HepG2 (cell line): Measurements from ENCODE around the gene TCOF1. TPM values are rescaled to one million over a fixed set of nuclear protein-coding genes. Genes with fewer than 3 reads are reported as not detected.

Experiments used
- ATAC-seq: fragments of 200-7000 bp; cut with Tn5 transposase; 3 replicates; pipeline ENCODE4 v1.9.1; 2020; ENCODE audit warnings: mild to moderate bottlenecking, moderate library complexity
- Bru-seq: library from RNA; stranded (reverse); fragments of 400-500 nt; gene quantifications from one replicate; lab custom pipeline; 2021; lab: Mats Ljungman, UMichigan
- BruChase-seq, 2 experiments: library from RNA; stranded (reverse); fragments of 400-500 nt; gene quantifications; one replicate each; lab custom pipeline; 2021; lab: Mats Ljungman, UMichigan
- BruUV-seq: library from RNA; stranded (reverse); fragments of 400-500 nt; replicated peaks from 2 replicates; lab custom pipeline; 2021; lab: Mats Ljungman, UMichigan
- CTCF ChIA-PET: fragments of 300-600 bp; formaldehyde crosslinking; extraction: SDS; loops from one replicate; lab custom pipeline; 2021; ENCODE audit warnings: low total read pairs, inconsistent platforms, low intra/inter-chr PET ratio; lab: Yijun Ruan, JAX
- POLR2A ChIA-PET: fragments of 350-600 bp; sonication (Branson Sonifier 250); formaldehyde crosslinking; loops from one replicate; lab custom pipeline; 2020; ENCODE audit warnings: antibody characterized with exemption, inconsistent platforms; lab: Yijun Ruan, JAX
- DNase-seq: peaks from one replicate; pipeline ENCODE4 v3.0.0-alpha.2; 2015; ENCODE audit warnings: low spot score
- FAIRE-seq: peaks from 3 replicates; lab custom pipeline; 2011; peaks lifted over from hg19 to GRCh38; lab: Jason Lieb, UNC
- H2AFZ ChIP-seq: one replicate; pipeline ENCODE4 v1.6.1; 2011; ENCODE audit warnings: low read length, inconsistent platforms
- H3K27ac ChIP-seq: fragments of 300-600 bp; 3 replicates; pipeline ENCODE4 v1.8.0; 2011; ENCODE audit warnings: mixed run types, mild to moderate bottlenecking, mixed read lengths, low read length, inconsistent platforms; ENCODE audit not compliant: insufficient read depth; ENCODE audit errors: extremely low read length
- H3K27me3 ChIP-seq, 2 experiments: fragments of 200-600 bp in 1 of 2; 2 replicates in 1 of 2; 3 replicates in 1 of 2; pipeline versions ENCODE4 v1.6.0 to v1.8.0; 2011; ENCODE audit warnings: low read length in 2 of 2, mild to moderate bottlenecking in 2 of 2, moderate library complexity in 2 of 2, inconsistent platforms in 1 of 2; ENCODE audit not compliant: insufficient read depth in 2 of 2, control insufficient read depth in 1 of 2
- H3K36me3 ChIP-seq, 2 experiments: fragments of 200-600 bp in 1 of 2; replicated peaks in 1 of 2; 2 replicates in 1 of 2; 3 replicates in 1 of 2; pipeline versions ENCODE4 v1.5.1 to v1.8.0; 2011; ENCODE audit warnings: low read length in 2 of 2, inconsistent platforms in 1 of 2; ENCODE audit not compliant: insufficient read depth in 2 of 2, control insufficient read depth in 1 of 2
- H3K4me1 ChIP-seq: 2 replicates; pipeline ENCODE4 v1.5.1; 2012; ENCODE audit warnings: low read length, inconsistent platforms; ENCODE audit not compliant: insufficient read depth
- H3K4me2 ChIP-seq: 2 replicates; pipeline ENCODE4 v1.6.0; 2011; ENCODE audit warnings: low read depth, low read length, inconsistent platforms
- H3K4me3 ChIP-seq, 3 experiments: fragments of 200-600 bp in 1 of 3; sonication (generic), shearing (Covaris generic) in 1 of 3; replicated peaks in 1 of 3; 2 replicates each; pipeline ENCODE4 v1.5.1; 2011 to 2016; ENCODE audit warnings: low read length in 3 of 3, inconsistent platforms in 2 of 3, low read depth in 2 of 3, mild to moderate bottlenecking in 2 of 3, control low read depth in 1 of 3, mixed read lengths in 1 of 3; ENCODE audit not compliant: insufficient read depth in 1 of 3
- H3K79me2 ChIP-seq: one replicate; pipeline ENCODE4 v1.6.1; 2011; ENCODE audit warnings: low read length, inconsistent platforms; ENCODE audit not compliant: insufficient read depth
- H3K9ac ChIP-seq: 2 replicates; pipeline ENCODE4 v1.6.0; 2011; ENCODE audit warnings: mild to moderate bottlenecking, low read depth, low read length, inconsistent platforms; ENCODE audit not compliant: insufficient read depth
- H3K9me3 ChIP-seq: 2 replicates; pipeline ENCODE4 v1.5.1; 2012; ENCODE audit warnings: mild to moderate bottlenecking, low read length
- H4K20me1 ChIP-seq: 2 replicates; pipeline ENCODE4 v1.6.0; 2011; ENCODE audit warnings: inconsistent platforms, mild to moderate bottlenecking, low read length, moderate library complexity; ENCODE audit not compliant: insufficient read depth
- NBN ChIP-seq: fragments of 450-650 bp; conservative IDR thresholded peaks from 2 replicates; pipeline ENCODE4 v1.6.1; 2017
- NONO ChIP-seq, 2 experiments: fragments of 450-650 bp in 1 of 2; sonication (generic) in 1 of 2; formaldehyde crosslinking in 1 of 2; IDR thresholded peaks in 1 of 2; conservative IDR thresholded peaks in 1 of 2; 2 replicates each; pipeline versions ENCODE4 v1.6.1 to v1.8.0; 2017 to 2022; ENCODE audit warnings: mild to moderate bottlenecking in 1 of 2, missing genetic modification reagents in 1 of 2, moderate library complexity in 1 of 2
- RFXANK ChIP-seq: IDR thresholded peaks from 2 replicates; pipeline ENCODE4 v1.6.1; 2016
- ZBTB38 ChIP-seq: sonication (generic); formaldehyde crosslinking; IDR thresholded peaks from 2 replicates; pipeline ENCODE4 v1.5.1; 2020; ENCODE audit warnings: mild to moderate bottlenecking, missing genetic modification reagents
- ZNF225 ChIP-seq: sonication (generic); formaldehyde crosslinking; IDR thresholded peaks from 2 replicates; pipeline ENCODE4 v1.4.0; 2020; ENCODE audit warnings: mild to moderate bottlenecking, missing genetic modification reagents
- ZNF382 ChIP-seq: sonication (generic); formaldehyde crosslinking; IDR thresholded peaks from 2 replicates; pipeline ENCODE4 v1.5.0; 2020; ENCODE audit warnings: missing genetic modification reagents, mild to moderate bottlenecking, borderline replicate concordance
- ZNF614 ChIP-seq: IDR thresholded peaks from 2 replicates; pipeline ENCODE4 v1.6.1; 2018; ENCODE audit warnings: missing biosample characterization, missing genetic modification reagents, inconsistent platforms, borderline replicate concordance
- WGBS: methylation state at CpG from one replicate; pipeline ENCODE4 v1.1.6; 2017; ENCODE audit warnings: low lambda C conversion rate; 5-methylcytosine and 5-hydroxymethylcytosine counted together
- in situ Hi-C: cut with HindIII; loops from 2 replicates; pipeline ENCODE4 v1.10.0; 2017; ENCODE audit warnings: low pct_unique_long_range_greater_than_20kb; ENCODE audit not compliant: extremely low pct_ligation_motif_present
- intact Hi-C: fragments of 100-400 bp; cut with micrococcal nuclease; formaldehyde crosslinking; loops from one replicate; pipeline ENCODE4 v1.10.0; 2022; ENCODE audit not compliant: unreplicated experiment
- long read RNA-seq, 2 experiments: library from RNA in 1 of 2; library from polyadenylated mRNA in 1 of 2; stranded (forward) in 1 of 2; unstranded in 1 of 2; transcript quantifications; one replicate each; pipeline ENCODE4 v2.0.0, GENCODE V29; 2019 to 2022
- polyA minus RNA-seq, 3 experiments: library from RNA; depleted of rRNA, polyadenylated mRNA; stranded (reverse); fragments of >200 nt; gene quantifications; 2 replicates each; pipeline ENCODE4 v1.2.3, GENCODE V29; 2011; ENCODE audit warnings: low replicate concordance in 1 of 3
- polyA plus RNA-seq, 8 experiments: library from polyadenylated mRNA; depleted of rRNA in 3 of 8; stranded (reverse) in 7 of 8; unstranded in 1 of 8; fragments of >200 nt; fragmentation: Illumina TruSeq in 4 of 8; extraction: Trizol in 4 of 8; gene quantifications; 2 replicates each; pipeline versions ENCODE4 v1.2.1 to v1.2.3, GENCODE V29; 2011 to 2016; ENCODE audit warnings: low read depth in 4 of 8, missing spikeins in 1 of 8, mixed read lengths in 1 of 8; ENCODE audit not compliant: insufficient read depth in 1 of 8
- total RNA-seq, 5 experiments: library from RNA; depleted of rRNA; stranded (reverse); fragments of >200 nt; fragmentation: Illumina TruSeq; extraction: Trizol; gene quantifications; 2 replicates each; pipeline ENCODE4 v1.2.3, GENCODE V29; 2016; ENCODE audit warnings: low read depth in 1 of 5
- TF ChIP-seq, protein P1 (sequence below): sonication (generic); formaldehyde crosslinking; IDR thresholded peaks from 2 replicates; pipeline ENCODE4 v1.8.1; 2023; ENCODE audit warnings: mild to moderate bottlenecking, missing genetic modification reagents
- TF ChIP-seq, protein P2 (sequence below): sonication (generic); formaldehyde crosslinking; IDR thresholded peaks from 2 replicates; pipeline ENCODE4 v1.9.0; 2022; ENCODE audit warnings: low read depth, missing genetic modification reagents

TCOF1 gene, protein sequence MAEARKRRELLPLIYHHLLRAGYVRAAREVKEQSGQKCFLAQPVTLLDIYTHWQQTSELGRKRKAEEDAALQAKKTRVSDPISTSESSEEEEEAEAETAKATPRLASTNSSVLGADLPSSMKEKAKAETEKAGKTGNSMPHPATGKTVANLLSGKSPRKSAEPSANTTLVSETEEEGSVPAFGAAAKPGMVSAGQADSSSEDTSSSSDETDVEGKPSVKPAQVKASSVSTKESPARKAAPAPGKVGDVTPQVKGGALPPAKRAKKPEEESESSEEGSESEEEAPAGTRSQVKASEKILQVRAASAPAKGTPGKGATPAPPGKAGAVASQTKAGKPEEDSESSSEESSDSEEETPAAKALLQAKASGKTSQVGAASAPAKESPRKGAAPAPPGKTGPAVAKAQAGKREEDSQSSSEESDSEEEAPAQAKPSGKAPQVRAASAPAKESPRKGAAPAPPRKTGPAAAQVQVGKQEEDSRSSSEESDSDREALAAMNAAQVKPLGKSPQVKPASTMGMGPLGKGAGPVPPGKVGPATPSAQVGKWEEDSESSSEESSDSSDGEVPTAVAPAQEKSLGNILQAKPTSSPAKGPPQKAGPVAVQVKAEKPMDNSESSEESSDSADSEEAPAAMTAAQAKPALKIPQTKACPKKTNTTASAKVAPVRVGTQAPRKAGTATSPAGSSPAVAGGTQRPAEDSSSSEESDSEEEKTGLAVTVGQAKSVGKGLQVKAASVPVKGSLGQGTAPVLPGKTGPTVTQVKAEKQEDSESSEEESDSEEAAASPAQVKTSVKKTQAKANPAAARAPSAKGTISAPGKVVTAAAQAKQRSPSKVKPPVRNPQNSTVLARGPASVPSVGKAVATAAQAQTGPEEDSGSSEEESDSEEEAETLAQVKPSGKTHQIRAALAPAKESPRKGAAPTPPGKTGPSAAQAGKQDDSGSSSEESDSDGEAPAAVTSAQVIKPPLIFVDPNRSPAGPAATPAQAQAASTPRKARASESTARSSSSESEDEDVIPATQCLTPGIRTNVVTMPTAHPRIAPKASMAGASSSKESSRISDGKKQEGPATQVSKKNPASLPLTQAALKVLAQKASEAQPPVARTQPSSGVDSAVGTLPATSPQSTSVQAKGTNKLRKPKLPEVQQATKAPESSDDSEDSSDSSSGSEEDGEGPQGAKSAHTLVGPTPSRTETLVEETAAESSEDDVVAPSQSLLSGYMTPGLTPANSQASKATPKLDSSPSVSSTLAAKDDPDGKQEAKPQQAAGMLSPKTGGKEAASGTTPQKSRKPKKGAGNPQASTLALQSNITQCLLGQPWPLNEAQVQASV (N-terminal part only)
- total RNA-seq (2016; rRNA removed; fragmentation: Illumina TruSeq; extraction: Trizol) = 41.6 and 44.5 TPM in 2 replicates
- total RNA-seq (2016; cell fraction: cytosol; rRNA removed; fragmentation: Illumina TruSeq; extraction: Trizol; ENCODE audit: low read depth) = 7.0 and 8.0 TPM in 2 replicates
- 34.8 and 42.9 TPM in 2 replicates for total RNA-seq (2016; cell fraction: insoluble cytoplasmic fraction; rRNA removed; fragmentation: Illumina TruSeq; extraction: Trizol)
- total RNA-seq (2016; cell fraction: membrane; rRNA removed; fragmentation: Illumina TruSeq; extraction: Trizol) = 12.4 and 12.6 TPM in 2 replicates
- total RNA-seq (2016; cell fraction: nucleus; rRNA removed; fragmentation: Illumina TruSeq; extraction: Trizol) = 38.8 and 43.2 TPM in 2 replicates
- 9.9 and 10.1 TPM in 2 replicates for polyA plus RNA-seq (2011; rRNA removed)
- 5.7 and 7.4 TPM in 2 replicates for polyA plus RNA-seq (2011; cell fraction: cytosol; rRNA removed)
- 27.8 and 31.6 TPM in 2 replicates for polyA plus RNA-seq (2011; cell fraction: nucleus; rRNA removed)
- 14.9 and 19.7 TPM in 2 replicates for polyA plus RNA-seq (2012)
- 2.9 and 3.4 TPM in 2 replicates for polyA plus RNA-seq (2016; cell fraction: cytosol; fragmentation: Illumina TruSeq; extraction: Trizol; ENCODE audit: low read depth)
- polyA plus RNA-seq (2016; cell fraction: insoluble cytoplasmic fraction; fragmentation: Illumina TruSeq; extraction: Trizol; ENCODE audit: low read depth) = 38.4 and 54.0 TPM in 2 replicates
- 6.2 and 8.3 TPM in 2 replicates for polyA plus RNA-seq (2016; cell fraction: membrane; fragmentation: Illumina TruSeq; extraction: Trizol; ENCODE audit: low read depth)
- polyA plus RNA-seq (2016; cell fraction: nucleus; fragmentation: Illumina TruSeq; extraction: Trizol; ENCODE audit: insufficient read depth, low read depth) = 61.9 and 69.6 TPM in 2 replicates
- 16.4 and 42.6 TPM in 2 replicates for polyA minus RNA-seq (2011; rRNA and poly(A)+ RNA removed; ENCODE audit: low replicate concordance)
- polyA minus RNA-seq (2011; cell fraction: cytosol; rRNA and poly(A)+ RNA removed) = 9.8 and 12.7 TPM in 2 replicates
- polyA minus RNA-seq (2011; cell fraction: nucleus; rRNA and poly(A)+ RNA removed) = 19.2 and 20.5 TPM in 2 replicates
- percentile 73 among the genes with signal in this experiment for Bru-seq, nascent RNA
- percentile 74 among the genes with signal in this experiment for BruChase-seq, experiment 1, labeled RNA remaining after a 6-hour chase
- BruChase-seq, experiment 2, labeled RNA remaining after a 2-hour chase = percentile 69 among the genes with signal in this experiment
- long read RNA-seq, experiment 1, partial matches to known transcripts = 20 of 29 reads
- long read RNA-seq, experiment 1, other reads (novel, unspliced or antisense) = 8 of 29 reads
- long read RNA-seq, experiment 2, partial matches to known transcripts = 31 of 45 reads
- long read RNA-seq, experiment 2, other reads (novel, unspliced or antisense) = 14 of 45 reads

DNA sequence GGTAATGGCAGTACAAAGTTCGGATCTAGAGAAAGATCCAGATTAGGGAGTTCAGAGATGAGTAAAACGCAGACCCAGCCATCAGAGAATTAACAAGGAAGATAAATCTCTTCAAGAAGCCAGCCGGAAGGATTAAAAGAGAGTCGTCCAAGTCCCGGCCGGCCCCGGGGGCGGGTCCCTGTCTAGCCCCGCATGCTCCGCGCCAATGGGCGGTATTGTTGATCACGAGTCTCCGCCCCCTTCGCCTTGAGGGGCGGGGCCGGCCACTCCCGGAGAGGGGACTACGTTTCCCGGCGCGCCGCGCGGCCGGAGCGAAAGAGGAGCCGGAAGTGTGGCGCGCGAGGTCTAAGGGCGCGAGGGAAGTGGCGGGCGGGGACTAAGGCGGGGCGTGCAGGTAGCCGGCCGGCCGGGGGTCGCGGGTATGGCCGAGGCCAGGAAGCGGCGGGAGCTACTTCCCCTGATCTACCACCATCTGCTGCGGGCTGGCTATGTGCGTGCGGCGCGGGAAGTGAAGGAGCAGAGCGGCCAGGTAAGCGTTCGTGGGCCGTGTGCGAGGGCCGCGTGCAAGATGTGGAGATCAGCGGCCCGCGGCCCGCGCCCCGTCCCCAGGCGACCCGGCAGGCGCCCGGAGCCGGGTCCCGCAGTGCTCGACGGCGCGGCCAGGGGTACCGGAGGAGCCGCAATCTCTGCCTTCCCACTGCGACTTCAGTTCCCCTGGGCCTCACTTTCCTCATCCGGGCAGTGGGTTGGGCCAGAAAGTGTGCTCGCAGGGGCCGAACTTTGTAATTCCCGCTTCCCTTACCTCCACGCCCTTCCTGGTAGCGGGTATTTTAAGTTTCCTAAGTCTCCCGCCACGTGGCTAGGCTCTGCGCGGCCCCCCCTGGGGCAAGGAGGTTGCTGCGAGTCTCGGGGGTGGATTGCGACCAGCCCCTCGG, at the start of gene TCOF1:
TCOF1 (plus strand) TSS at position 372 of the 935 bp plus-strand sequence; CDS start at position 422, 50 bp downstream.
- FAIRE-seq (peak; percentile 81), ATAC-seq (peak; percentile 93), DNase-seq (peak; percentile 90)
- no peaks in the 10 kb centered on the region; the same call in 1 of the 2 replicates for H4K20me1 ChIP-seq
- POLR2A ChIA-PET = interaction anchor here (1.2 kb wide), 1 partner anchor 55 kb away, joined by 4 read pairs; the partner anchor contains the start of gene CD74
- no peaks in the 10 kb centered on the region for H3K9me3 ChIP-seq
- peak within 1 kb of the TSS; percentile 99 for H3K4me2 ChIP-seq
- peak within 1 kb of the TSS; percentile 80 to 100 (median 84) for H3K4me3 ChIP-seq
- CTCF ChIA-PET = no interaction called here
- WGBS = under 1% methylated on average over 56 of the region's 90 CpGs
- H2AFZ ChIP-seq = no peak within 1 kb of the TSS
- H3K27ac ChIP-seq = peak within 1 kb of the TSS; percentile 72
- no peaks in the 10 kb centered on the region; a peak in 1 of 5 replicates for H3K27me3 ChIP-seq
- peaks cover 74% of the 10 kb centered on the region for H3K4me1 ChIP-seq
- H3K79me2 ChIP-seq = peaks cover 27% of the 10 kb centered on the region
- peak within 1 kb of the TSS; percentile 82 for H3K9ac ChIP-seq
- H3K36me3 ChIP-seq = peaks cover 15 to 23% of the 10 kb centered on the region in 2 experiments
- in situ Hi-C loops = no loop called here
- intact Hi-C loops = loop anchor here (5.0 to 10.0 kb wide), 4 partner anchors 80 to 703 kb away; no protein-coding TSS in a partner anchor
- BruUV-seq = TSS peak; percentile 63
- TF ChIP-seq ZBTB38 (CRISPR knock-in tag) (peak; percentile 61), ZNF225 (CRISPR knock-in tag) (no peak), RFXANK (0 out of 2 replicates have a peak, but pooled peaks have one; percentile 23), ZNF614 (CRISPR knock-in tag) (no peak), ZNF382 (CRISPR knock-in tag) (no peak), NONO (IDR thresholded peaks at IDR 0.05) (no peak), NONO (CRISPR knock-in tag; conservative IDR thresholded peaks at IDR 0.05) (no peak), NBN (no peak)
- TF ChIP-seq, protein P1, sequence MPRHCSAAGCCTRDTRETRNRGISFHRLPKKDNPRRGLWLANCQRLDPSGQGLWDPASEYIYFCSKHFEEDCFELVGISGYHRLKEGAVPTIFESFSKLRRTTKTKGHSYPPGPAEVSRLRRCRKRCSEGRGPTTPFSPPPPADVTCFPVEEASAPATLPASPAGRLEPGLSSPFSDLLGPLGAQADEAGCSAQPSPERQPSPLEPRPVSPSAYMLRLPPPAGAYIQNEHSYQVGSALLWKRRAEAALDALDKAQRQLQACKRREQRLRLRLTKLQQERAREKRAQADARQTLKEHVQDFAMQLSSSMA (CRISPR knock-in tag) = no peak
- TF ChIP-seq, protein P2, sequence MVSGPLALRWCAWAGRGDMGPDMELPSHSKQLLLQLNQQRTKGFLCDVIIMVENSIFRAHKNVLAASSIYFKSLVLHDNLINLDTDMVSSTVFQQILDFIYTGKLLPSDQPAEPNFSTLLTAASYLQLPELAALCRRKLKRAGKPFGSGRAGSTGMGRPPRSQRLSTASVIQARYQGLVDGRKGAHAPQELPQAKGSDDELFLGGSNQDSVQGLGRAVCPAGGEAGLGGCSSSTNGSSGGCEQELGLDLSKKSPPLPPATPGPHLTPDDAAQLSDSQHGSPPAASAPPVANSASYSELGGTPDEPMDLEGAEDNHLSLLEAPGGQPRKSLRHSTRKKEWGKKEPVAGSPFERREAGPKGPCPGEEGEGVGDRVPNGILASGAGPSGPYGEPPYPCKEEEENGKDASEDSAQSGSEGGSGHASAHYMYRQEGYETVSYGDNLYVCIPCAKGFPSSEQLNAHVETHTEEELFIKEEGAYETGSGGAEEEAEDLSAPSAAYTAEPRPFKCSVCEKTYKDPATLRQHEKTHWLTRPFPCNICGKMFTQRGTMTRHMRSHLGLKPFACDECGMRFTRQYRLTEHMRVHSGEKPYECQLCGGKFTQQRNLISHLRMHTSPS (CRISPR knock-in tag) = no peak
